Bronchial epithelial cell (primary cell): Measurements from ENCODE around the gene TXNDC16. TPM values are rescaled to one million over a fixed set of nuclear protein-coding genes. Genes with fewer than 3 reads are reported as not detected.

Experiments
- DNase-seq: peaks from one replicate; pipeline ENCODE4 v3.0.0-alpha.2; 2010; ENCODE audit warnings: low read depth
- FAIRE-seq: peaks from 2 replicates; lab custom pipeline; 2011; peaks lifted over from hg19 to GRCh38; lab: Jason Lieb, UNC
- H3K27me3 ChIP-seq: 2 replicates; pipeline ENCODE4 v1.5.1; 2011; ENCODE audit warnings: low read length; ENCODE audit not compliant: control insufficient read depth, insufficient read depth
- H3K36me3 ChIP-seq: 2 replicates; pipeline ENCODE4 v1.5.1; 2011; ENCODE audit warnings: low read length; ENCODE audit not compliant: control insufficient read depth, insufficient read depth
- H3K4me3 ChIP-seq: 2 replicates; pipeline ENCODE4 v1.5.1; 2011; ENCODE audit warnings: mild to moderate bottlenecking, low read depth, low read length, control low read depth
- CTCF ChIP-seq: IDR thresholded peaks from 2 replicates; pipeline ENCODE4 v1.5.1; 2011; ENCODE audit warnings: mild to moderate bottlenecking, moderate library complexity, low read length, control low read depth, inconsistent platforms; ENCODE audit not compliant: insufficient read depth, severe bottlenecking
- total RNA-seq: library from RNA; depleted of rRNA; stranded (reverse); fragments of >200 nt; gene quantifications from 2 replicates; pipeline ENCODE4 v1.2.1, GENCODE V29; 2014

TXNDC16 gene
- total RNA-seq, 1 donor from 2014 or later: 0.79 TPM

- FAIRE-seq (no peak), DNase-seq (no peak)
- no peak for TF ChIP-seq CTCF
- Histone ChIP-seq H3K36me3 (no peaks in the 10 kb centered on the region), H3K27me3 (no peaks in the 10 kb centered on the region), H3K4me3 (no peak overlapping the region)
Observed at GRCh38 chr14:52443506-52443905, 108.8 kb downstream of the TXNDC16 start.

- no peak for FAIRE-seq
- Histone ChIP-seq H3K27me3 (no peaks in the 10 kb centered on the region), H3K4me3 (no peak overlapping the region), H3K36me3 (no peaks in the 10 kb centered on the region)
- TF ChIP-seq CTCF: no peak
- DNase-seq: no peak
Observed at GRCh38 chr14:52442602-52443001, 109.7 kb downstream of the TXNDC16 start.

- no peak for TF ChIP-seq CTCF
- H3K36me3 ChIP-seq: no peaks in the 10 kb centered on the region
- H3K27me3 ChIP-seq: no peaks in the 10 kb centered on the region
- H3K4me3 ChIP-seq: no peak overlapping the region
- FAIRE-seq (no peak), DNase-seq (no peak)
Observed at GRCh38 chr14:52442166-52442565, 110.1 kb downstream of the TXNDC16 start.

GRCh38 chr14:52439476-52439875 is 112.8 kb downstream of the TXNDC16 start:
- DNase-seq (no peak), FAIRE-seq (no peak)
- Histone ChIP-seq H3K4me3 (no peak overlapping the region), H3K27me3 (no peaks in the 10 kb centered on the region), H3K36me3 (no peaks in the 10 kb centered on the region)
- TF ChIP-seq CTCF: no peak

- Histone ChIP-seq H3K36me3 (no peaks in the 10 kb centered on the region), H3K27me3 (no peaks in the 10 kb centered on the region), H3K4me3 (no peak overlapping the region)
- TF ChIP-seq CTCF: no peak
- DNase-seq (no peak), FAIRE-seq (no peak)
Observed at GRCh38 chr14:52434955-52435354, 117.3 kb downstream of the TXNDC16 start.

- H3K27me3 ChIP-seq: no peaks in the 10 kb centered on the region
- H3K36me3 ChIP-seq: no peaks in the 10 kb centered on the region
- FAIRE-seq: no peak
- DNase-seq: no peak
- no peak overlapping the region for H3K4me3 ChIP-seq
- TF ChIP-seq CTCF: no peak
Observed at GRCh38 chr14:52430474-52430873, 121.8 kb downstream of the TXNDC16 start.
